Activated CD4-positive, alpha-beta T cell treated with anti-CD3 and anti-CD28 coated beads for 48 hours (primary cell): ENCODE data around the gene CD300LF.
A peak's percentile ranks its signal among the peaks of the same experiment; 100 is the strongest.

ENCODE experiments used
- DNase-seq: peaks from one replicate; pipeline ENCODE4 v3.0.0-alpha.2; 2020

The CD300LF gene

GRCh38 chr17:74682471-74683190 lies 30.1 kb downstream of the CD300LF start:
- DNase-seq = no peak

DNA sequence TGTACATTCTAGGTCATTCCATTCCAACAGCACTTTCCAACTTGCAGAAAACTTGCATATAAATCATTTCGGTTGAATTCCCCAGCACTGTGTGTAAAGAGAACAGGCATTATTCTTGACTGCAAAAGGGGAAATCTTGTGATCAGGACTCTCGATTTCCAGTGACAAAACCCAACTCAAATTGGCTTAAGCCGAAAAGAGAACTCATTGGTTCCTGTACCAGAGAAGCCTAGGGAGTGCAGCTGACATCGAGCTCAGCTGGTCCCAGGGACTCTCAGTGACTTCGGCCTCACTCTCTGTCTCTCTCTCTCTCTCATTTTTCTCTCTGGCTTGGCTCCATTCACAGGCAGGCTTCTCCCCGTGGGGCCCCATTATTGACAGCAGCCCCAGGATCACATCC lies 30.7 kb downstream of the CD300LF start:
- no peak for DNase-seq

GRCh38 chr17:74680941-74681340 lies 31.8 kb downstream of the CD300LF start:
- DNase-seq = no peak

GRCh38 chr17:74680213-74680612 lies 32.5 kb downstream of the CD300LF start:
- no peak for DNase-seq

DNA sequence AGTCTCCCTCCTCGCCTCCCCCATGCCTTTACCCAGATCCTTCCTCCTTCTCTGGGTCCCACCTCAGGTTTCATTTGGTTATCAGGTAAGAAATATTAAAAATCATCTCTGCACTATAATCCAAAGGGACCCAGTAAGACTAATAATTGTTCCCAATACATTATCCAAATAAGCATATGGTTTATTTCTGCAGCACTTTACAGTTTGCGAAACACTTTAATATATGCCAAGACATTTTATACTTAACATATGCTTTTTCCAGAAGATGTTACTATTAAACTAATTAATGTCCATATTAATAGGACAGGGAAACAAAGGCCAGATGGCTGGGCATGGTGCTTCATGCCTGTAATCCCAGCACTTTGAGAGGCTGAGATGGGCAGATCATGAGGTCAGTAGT lies 33.3 kb downstream of the CD300LF start:
- DNase-seq = no peak

- no peak for DNase-seq
Measured at GRCh38 chr17:74678541-74678940, 34.2 kb downstream of the CD300LF start.

DNA sequence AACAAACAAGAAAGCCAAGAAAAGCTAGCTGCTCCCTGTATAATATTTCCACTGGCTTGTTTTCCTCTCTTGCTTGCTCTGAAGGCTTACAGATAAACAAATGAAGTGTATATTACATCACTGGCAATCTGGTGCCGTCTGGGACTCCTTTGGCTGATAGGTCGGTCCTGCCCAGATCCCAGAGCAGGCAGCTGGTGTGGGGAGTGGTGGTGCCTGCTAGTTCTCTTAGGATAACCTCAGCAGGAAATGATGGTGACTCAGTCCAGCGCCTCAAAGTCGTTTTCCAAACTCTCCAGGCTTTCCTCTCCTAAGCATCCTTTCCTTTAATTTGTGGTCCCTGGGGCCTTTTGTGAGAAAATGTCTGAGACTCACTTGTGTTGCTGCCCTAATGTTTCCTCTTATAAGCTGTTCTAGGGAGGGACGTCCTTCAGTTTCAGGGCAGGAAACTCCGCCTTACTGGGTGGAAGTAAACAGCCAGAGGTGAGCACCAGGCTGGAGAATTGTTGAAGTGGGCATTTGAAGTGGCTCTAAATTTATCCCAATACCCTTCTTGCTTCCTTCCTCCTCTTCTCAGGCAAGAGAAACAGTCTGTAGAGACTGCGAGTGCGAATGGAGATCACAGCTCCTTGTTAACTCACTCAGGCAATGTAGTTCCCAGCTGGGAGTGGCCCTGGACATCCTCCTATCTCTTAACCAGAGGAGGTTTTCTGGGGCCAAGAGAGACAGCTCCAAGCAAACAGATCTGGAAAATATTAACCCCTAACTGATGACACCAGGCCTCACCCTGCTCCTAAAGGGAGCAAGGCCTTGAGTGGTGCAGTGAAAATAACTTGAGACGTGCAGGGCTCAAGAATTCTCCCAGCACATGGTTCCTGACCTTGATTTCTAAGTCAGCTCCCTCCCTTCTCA lies 34.9 kb downstream of the CD300LF start:
- DNase-seq = no peak

- DNase-seq = peak; percentile 86
Measured at GRCh38 chr17:74671031-74671771, 41.5 kb downstream of the CD300LF start.

DNA sequence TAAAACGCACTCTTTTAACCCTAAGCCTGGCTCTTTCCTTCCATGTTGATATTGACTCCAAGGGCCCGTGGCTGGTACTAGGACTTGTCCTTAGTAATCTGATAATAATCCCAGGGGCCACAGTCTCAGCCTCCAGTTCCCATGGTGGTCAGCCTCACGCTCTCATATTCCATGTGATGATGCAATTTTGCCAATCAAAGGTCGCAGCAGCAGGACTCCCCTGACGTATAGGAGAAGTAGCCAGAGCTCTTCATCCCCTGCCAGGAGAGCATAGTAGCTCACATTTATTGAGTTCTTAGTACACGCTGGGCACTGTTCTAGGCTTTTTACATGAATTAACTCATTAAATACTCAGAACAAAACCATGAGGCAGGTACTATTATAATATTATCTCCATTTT lies 42.4 kb downstream of the CD300LF start:
- DNase-seq = no peak

- no peak for DNase-seq
Measured at GRCh38 chr17:74663561-74663960, 49.2 kb downstream of the CD300LF start.

DNA sequence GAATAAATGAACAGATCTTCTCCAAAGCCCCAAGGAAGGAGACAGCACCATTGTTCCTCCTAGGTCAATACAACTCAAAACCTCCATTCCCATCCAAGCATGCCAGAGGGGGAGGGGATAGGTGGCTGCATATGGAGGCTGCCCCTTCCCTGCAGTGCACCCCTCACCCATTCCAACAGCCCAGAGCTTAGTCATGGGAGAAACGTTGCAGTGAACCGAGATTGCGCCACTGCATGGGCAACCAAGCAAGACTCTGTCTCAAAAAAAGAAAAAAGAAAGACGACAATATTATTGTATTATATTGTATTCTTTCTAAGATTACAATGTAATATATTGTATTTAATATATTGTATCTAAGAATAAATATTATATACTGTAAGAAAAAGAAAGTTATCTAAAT lies 52.8 kb downstream of the CD300LF start:
- no peak for DNase-seq

GRCh38 chr17:74658620-74659019 lies 54.1 kb downstream of the CD300LF start:
- no peak for DNase-seq

DNA sequence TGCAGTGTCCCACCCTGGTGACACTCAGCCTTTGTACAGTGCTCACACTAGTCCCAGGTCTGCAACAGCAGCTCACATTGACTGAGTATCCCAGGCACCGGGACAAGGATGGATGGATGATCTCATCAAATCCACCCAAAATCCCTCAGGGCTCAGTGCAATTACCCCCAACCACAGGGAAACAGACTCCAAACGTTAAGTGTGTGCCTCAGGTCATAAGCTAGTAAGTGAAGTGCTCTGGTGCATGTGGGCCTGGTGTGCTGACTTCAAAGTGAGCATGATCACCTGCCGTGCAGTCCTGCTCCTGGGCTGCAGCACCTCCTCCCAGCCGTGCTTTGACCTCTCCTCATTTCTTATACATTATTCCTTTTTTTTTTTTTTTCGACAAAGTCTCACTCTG lies 58.0 kb downstream of the CD300LF start:
- DNase-seq = no peak

DNA sequence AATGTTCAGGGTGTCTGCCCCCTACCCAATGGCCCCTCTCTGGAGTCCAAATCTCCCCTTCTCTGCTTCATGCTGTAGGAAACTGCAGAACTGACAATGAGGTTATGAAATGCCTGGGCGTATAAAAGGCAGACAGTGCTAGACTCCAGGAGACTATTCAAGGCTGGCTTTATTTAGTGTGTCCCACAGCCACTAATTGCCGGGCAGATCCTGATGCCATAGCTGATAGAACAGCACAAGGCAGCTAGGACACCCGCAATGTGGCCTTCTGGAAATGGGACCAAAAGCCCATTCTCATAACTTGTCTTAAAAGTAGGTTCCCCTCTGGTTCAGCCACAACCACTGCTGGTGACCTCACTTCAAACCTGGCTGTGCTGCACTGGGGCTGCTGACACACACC lies 60.7 kb downstream of the CD300LF start:
- no peak for DNase-seq

GRCh38 chr17:74649909-74650308 lies 62.8 kb downstream of the CD300LF start:
- DNase-seq = no peak

- no peak for DNase-seq
Measured at GRCh38 chr17:74647871-74648672, 64.7 kb downstream of the CD300LF start.

- DNase-seq = no peak
Measured at GRCh38 chr17:74646231-74646630, 66.5 kb downstream of the CD300LF start.

DNA sequence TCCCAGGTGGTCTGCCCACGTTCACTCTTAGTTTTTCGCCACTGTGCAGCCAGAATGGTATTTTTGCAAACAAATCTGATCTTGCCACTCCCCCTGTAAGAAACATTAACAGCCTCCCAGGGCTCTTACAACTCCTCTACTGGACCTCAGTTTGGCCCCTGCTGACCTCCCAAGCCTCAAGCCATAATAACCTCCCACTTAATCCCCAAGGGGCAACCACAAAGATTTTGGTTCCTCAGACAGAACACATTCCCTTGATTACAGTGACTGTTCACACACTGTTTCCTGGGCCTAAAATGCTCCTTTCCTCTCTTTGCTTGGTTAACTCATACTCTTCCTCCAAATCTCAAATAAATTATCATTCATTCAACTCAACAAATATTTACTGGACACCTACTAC lies 67.7 kb downstream of the CD300LF start:
- DNase-seq = no peak

- DNase-seq = no peak
Measured at GRCh38 chr17:74644419-74644818, 68.3 kb downstream of the CD300LF start.
